Epithelial cell of esophagus (primary cell): Measurements from ENCODE around the gene TANK.
"Not testable (repeated sequence)": the region's sequence is repeated elsewhere in the genome, so short reads cannot be mapped to it uniquely, and the experiment has no call there.

Experiments
- DNase-seq: peaks from one replicate; pipeline ENCODE4 v3.0.0; 2010; ENCODE audit warnings: low read depth
- H3K4me3 ChIP-seq: 2 replicates; pipeline ENCODE4 v1.5.1; 2011; ENCODE audit warnings: mild to moderate bottlenecking, low read length, control low read depth
- CTCF ChIP-seq: IDR thresholded peaks from 2 replicates; pipeline ENCODE4 v1.5.1; 2011; ENCODE audit warnings: low read depth, mild to moderate bottlenecking, low read length, control low read depth, inconsistent platforms; ENCODE audit not compliant: insufficient read depth; ENCODE audit errors: missing control alignments

TANK gene

GRCh38 chr2:161273038-161273760, 113.0 kb downstream of the TANK start:
- no peak overlapping the region for H3K4me3 ChIP-seq
- TF ChIP-seq CTCF: peak; percentile 60
- DNase-seq: peak; percentile 79

DNA sequence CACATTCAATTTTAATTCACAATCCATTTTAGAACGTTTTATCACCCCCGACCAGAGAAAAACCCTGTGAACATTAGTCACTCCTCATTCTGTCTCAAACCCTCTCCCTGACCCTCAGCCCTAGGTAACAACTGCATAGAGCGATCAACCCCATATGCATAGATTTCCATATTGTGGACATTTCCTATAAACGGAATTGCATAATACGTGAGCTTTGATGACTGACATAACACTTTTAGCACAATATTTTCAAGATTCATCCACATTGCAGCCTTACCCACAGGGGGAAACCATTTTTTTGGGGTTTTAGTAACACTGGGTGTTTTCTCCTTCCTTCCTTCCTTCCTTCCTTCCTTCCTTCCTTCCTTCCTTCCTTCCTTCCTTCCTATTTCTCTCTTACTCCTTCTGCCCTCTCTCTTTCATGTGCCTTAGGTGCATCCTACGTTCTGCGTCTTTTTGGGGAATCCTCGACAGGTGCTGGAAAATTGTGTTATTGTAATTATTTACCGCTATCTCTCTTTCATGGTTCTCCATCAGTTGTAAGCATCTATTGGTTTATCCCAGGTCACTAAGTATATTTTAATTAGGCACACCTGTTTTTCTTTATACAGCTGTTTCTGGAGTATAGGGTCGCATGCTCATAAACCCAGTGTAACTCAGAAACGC, 118.5 kb downstream of the TANK start:
- H3K4me3 ChIP-seq: not testable (repeated sequence)
- DNase-seq: peak; percentile 43

GRCh38 chr2:161279230-161279815, 119.1 kb downstream of the TANK start:
- not testable (repeated sequence) for DNase-seq, H3K4me3 ChIP-seq

DNA sequence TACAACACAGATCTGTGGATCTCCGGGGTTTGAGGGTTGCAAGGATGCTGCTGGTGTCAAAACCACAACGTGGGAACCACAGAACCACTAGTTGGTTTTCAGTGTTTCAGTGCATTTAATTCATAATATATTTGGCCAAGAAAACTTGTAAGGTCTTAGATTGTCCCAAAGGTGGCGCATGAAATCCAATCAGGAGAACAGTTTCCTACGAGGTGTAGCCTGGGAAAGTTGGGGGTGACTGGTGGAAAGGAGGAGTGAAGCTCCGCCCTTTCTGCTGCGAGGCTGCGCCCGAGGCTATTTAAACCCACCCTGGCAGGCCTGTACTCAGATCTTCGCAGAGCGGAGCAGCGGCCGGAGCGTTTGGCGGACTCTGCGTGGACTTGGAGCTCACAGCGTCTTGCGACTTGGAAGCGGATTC, 120.7 kb downstream of the TANK start:
- peak; percentile 12 for TF ChIP-seq CTCF
- DNase-seq: peak; percentile 33

DNA sequence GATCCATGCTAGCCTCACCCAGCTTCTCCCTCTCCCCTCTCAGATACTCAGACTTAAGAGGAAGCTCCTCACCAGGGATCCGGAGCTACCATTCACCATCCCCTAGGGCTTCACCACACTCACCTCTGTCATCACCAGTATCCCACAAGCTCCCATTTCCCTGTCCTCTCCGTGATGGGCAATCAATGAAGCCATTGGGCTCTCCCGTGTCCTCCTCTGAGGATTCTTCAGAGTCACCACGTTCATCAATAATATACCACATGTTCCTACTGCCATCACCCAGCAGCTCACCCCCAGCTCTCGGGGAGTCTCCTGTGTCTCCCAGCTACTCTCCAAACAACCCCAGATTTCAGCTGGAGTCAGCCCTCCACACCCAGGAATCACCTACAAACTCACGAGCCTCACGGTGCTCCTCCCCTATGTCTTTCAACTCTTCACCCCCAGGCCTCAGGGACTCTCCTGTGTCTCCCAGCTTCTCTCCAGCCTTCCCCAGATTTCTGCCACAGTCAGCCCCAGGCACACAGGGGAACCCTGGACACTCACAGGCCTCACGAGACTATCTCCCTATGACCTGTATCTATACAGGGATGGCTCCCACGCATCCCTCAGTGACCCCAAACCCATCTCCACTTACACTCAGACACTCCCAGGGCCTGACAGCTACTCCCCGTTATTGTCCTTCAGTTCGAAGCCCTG, 121.5 kb downstream of the TANK start:
- DNase-seq: peak; percentile 7
- not testable (repeated sequence) for H3K4me3 ChIP-seq

More for the DNA sequence above, 120.7 kb downstream of the TANK start:
- H3K4me3 ChIP-seq: not testable (repeated sequence)

DNA sequence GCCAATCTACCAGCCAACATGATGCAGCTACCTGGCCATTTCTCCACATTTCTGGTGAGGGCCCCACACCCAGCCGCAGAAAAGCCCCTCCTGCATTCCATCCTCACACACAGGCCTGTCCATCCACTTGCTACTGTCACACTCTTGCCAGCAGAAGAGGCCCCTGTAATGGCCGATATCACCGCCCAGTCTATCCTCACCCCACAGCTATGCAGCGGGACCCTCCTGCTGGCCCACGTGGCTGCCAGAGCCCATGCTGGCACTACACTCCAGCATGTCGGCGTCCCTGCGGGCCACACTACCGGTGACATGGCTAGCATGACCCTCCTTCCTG, 122.0 kb downstream of the TANK start:
- not testable (repeated sequence) for H3K4me3 ChIP-seq, DNase-seq

- H3K4me3 ChIP-seq: no peak overlapping the region
- no peak for TF ChIP-seq CTCF
- no peak for DNase-seq
These were observed 123.7 kb downstream of the TANK start for GRCh38 chr2:161283926-161284325.
